Epithelial cell of alveolus of lung (primary cell): ENCODE measurements around the gene TMBIM4. TPM values are rescaled to one million over a fixed set of nuclear protein-coding genes. Genes with fewer than 3 reads are reported as not detected.

Source experiments
- total RNA-seq: library from RNA; depleted of rRNA; stranded (reverse); fragments of >200 nt; gene quantifications from 2 replicates; pipeline ENCODE4 v1.2.1, GENCODE V29; 2015

Gene TMBIM4, protein sequence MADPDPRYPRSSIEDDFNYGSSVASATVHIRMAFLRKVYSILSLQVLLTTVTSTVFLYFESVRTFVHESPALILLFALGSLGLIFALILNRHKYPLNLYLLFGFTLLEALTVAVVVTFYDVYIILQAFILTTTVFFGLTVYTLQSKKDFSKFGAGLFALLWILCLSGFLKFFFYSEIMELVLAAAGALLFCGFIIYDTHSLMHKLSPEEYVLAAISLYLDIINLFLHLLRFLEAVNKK
- 69.7 and 77.4 TPM in 2 replicates for total RNA-seq

DNA sequence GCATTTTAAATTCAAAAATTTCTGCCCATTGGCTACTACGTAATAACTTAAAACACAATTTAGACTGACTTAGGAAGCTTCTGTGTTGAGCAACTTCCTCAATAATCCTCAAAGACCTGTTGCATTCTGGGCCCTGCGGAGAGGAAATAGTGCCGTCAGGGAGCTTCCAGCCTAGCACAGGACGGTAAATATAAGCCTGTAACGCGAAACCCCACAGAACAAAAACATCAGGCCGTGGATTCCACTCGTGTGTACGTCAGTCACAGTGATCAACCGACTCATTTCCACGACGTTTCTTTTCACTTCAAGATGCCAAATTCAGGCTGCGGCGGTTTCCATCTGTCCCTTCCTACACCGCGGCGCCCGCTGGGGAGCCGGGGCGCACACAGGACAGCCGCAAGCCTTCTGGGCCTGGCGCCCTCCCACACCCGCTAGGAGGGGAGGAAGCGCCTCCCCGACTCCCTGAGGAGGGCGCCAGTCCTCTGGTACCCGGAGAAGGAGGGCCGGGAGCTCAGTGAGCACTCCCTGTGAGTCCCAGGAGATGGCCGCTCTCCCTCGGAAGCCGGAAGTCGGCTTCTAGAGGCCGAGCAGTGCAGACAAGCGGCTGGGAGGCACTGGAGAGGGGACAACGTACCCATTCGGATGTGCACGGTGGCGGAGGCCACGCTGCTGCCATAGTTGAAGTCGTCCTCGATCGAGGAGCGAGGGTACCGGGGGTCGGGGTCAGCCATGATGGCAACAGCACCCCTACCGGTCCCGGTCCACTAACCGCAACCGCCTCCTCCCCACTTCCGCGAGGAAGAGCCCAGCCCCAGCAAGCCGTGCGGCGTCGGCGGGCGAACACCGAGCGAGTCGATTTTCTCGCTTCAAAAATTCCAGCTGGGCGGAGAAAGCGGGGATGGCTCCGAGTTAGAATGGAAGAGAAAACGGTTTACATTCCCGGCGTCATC is at the start of gene TMBIM4:
TSS of gene TMBIM4 (minus strand) at position 776 of the 950 bp plus-strand sequence. CDS start at position 731, 45 bp downstream.

GRCh38 chr12:66188584-66189485 is 19.0 kb upstream of the TMBIM4 start, which contains the start of gene IRAK3:
Gene IRAK3, plus strand, starts transcription at chr12:66189214. Its CDS starts 86 bp downstream, at chr12:66189300.

GRCh38 chr12:66130267-66131066 is 39.3 kb downstream of the TMBIM4 start, which contains the start of gene LLPH:
Gene LLPH, minus strand, starts transcription at chr12:66130750. Its CDS starts 1,644 bp downstream, at chr12:66129106.

Other genes starting within 250 kb of the TMBIM4 start
- gene LLPH, start 39.2 kb downstream of the TMBIM4 start, total RNA-seq: 11.0 and 11.3 TPM in 2 replicates
- gene IRAK3, start 19.2 kb upstream of the TMBIM4 start, total RNA-seq: 16.0 and 20.9 TPM in 2 replicates
- gene HELB, start 132.5 kb upstream of the TMBIM4 start, total RNA-seq: 1.3 and 3.4 TPM in 2 replicates